Activated CD8-positive, alpha-beta memory T cell treated with anti-CD3 and anti-CD28 coated beads, Interleukin-2, amount 50 U/mL, for 48 hours (primary cell): ENCODE results near the gene EML3.
"Not testable (repeated sequence)": the region's sequence is repeated elsewhere in the genome, so short reads cannot be mapped to it uniquely, and the experiment has no call there.

ENCODE experiments used
- DNase-seq: peaks from one replicate; pipeline ENCODE4 v3.0.0-alpha.2; 2020

EML3 gene, protein sequence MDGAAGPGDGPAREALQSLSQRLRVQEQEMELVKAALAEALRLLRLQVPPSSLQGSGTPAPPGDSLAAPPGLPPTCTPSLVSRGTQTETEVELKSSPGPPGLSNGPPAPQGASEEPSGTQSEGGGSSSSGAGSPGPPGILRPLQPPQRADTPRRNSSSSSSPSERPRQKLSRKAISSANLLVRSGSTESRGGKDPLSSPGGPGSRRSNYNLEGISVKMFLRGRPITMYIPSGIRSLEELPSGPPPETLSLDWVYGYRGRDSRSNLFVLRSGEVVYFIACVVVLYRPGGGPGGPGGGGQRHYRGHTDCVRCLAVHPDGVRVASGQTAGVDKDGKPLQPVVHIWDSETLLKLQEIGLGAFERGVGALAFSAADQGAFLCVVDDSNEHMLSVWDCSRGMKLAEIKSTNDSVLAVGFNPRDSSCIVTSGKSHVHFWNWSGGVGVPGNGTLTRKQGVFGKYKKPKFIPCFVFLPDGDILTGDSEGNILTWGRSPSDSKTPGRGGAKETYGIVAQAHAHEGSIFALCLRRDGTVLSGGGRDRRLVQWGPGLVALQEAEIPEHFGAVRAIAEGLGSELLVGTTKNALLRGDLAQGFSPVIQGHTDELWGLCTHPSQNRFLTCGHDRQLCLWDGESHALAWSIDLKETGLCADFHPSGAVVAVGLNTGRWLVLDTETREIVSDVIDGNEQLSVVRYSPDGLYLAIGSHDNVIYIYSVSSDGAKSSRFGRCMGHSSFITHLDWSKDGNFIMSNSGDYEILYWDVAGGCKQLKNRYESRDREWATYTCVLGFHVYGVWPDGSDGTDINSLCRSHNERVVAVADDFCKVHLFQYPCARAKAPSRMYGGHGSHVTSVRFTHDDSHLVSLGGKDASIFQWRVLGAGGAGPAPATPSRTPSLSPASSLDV

DNA sequence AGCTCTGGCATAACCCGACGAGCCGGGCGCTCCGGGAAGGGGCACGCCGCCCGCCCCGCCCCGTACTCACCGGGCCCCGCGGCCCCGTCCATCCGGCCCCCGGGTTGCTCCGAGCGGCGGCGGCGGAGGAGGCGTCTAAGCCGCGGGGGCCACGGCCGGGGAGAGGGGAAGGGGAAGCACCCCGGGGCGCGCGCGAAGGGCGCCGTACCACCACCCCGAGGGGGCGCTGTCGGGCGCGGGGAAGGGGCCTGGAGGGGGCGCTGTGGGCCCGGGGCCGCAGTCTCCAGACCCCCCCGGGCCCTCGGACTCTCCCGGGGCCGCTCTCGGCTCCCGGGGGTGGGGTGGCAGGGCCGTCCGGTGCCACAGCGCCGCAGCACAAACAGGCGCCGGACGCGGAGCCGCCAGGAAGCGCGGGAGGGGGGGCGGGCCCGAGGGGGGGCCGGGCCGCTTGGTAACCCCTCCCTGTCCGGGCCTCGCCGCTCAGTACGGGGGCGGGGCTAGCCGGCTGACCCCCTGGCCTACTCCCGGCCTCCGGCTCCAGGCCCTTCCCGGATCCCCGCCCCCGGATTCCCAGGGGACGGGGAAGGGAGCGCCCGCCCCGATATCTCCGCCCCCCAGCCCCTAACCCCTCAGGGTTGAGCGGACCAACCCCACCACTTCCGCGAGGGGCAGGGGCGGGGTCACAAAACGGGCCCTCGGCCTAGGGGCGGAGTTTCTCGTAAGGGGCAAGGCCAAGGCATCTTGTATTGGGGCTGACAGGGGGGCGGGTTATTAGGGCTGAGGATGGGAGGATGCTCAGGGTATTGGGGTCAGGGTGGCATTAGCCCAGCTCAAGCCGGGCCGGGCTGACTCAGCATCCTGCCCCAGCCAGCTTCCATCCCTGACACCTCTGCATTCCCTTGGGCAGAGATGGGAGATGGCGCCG is at the start of gene EML3, which contains the start of gene ROM1:
TSS of gene EML3 (minus strand) at position 410 of the 925 bp plus-strand sequence. CDS start at position 92, 318 bp downstream.
TSS of gene ROM1 (plus strand) at position 892 of the 925 bp plus-strand sequence. CDS start at position 917, 25 bp downstream.
- DNase-seq: peak; percentile 96

DNA sequence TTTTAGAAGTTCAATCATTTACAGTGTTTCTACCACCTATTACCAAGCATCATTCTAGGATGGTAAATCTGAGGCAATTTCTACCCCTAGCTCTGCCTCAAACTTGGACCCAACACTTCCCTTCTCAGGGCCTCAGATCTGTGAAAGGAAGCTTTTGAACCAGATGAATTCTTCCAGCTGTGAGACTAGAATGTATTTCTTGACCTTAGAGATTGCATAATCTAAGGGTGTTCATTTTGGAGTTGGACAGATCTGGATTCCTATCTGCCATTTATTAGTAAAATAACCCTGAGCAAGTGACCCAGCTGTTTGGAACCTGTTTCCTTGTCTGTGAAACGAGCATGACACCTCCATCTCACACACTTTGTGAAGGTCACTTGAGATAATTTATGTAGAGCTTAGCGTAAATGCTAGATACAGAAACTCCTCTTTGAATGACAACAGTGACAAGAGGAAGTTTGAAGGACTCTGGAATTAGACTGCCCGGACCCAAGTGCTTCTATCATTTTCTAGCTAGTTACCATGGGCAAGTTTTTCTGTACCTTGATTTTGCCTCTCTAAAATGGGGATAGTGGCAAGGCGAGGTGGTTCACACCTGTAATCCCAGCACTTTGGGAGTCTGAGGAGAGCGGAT is 44.3 kb upstream of the EML3 start:
- DNase-seq: no peak

DNA sequence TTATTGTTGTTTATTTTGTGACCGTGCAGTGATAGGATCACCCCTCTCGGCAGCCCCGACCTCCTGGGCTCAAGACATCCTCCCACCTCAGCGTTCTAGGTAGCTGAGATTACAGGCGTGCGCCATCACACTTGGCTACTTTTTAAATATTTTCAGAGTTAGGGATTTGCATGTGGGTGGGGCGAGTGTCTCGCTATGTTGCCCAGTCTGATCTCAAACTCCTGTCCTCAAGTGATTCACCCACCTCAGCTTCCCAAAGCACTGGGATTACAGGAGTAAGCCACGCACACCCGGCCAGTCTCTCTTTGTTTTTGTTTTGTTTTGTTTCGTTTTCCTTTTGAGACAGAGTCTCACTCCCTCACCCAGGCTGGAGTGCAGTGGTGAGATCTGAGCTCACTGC is 41.7 kb upstream of the EML3 start:
- DNase-seq: no peak

DNA sequence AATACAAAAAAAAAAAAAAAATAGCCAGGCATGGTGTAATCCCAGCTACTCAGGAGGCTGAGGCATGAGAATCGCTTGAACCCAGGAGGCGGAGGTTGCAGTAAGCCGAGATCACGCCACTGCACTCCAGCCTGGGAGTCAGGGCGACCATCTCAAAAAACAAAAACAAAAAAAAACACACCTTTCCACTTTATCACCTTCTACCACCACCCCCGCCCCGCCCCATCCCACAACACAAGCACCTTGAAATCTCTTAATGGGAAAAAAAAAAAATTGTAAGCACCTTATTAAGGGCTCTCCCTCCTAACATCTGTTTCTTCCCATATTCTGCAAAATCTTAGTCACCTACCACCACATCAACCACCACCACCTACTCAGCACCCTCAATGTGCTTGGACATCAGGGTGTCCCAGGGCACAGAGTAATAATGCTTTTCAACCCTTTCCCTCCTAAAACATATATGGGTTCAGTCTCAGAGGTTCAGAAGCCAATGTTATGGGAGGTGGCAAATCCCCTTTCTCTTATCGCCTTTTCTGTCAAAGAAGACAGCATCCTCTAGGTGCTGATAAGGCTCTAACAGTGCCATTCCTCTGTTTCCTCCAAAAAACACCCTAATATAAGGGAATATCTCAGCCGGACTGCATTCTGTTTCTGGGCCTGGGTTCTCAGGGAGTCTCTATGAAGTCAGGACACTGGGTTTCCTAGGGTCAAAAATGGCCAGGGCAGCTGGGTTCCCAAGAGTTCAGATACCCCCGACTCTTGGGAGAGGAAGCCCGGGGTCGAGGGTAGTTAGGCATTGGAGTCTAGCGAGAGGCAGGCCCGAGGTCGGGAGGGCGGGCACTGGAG is 39.8 kb upstream of the EML3 start:
- DNase-seq: no peak

DNA sequence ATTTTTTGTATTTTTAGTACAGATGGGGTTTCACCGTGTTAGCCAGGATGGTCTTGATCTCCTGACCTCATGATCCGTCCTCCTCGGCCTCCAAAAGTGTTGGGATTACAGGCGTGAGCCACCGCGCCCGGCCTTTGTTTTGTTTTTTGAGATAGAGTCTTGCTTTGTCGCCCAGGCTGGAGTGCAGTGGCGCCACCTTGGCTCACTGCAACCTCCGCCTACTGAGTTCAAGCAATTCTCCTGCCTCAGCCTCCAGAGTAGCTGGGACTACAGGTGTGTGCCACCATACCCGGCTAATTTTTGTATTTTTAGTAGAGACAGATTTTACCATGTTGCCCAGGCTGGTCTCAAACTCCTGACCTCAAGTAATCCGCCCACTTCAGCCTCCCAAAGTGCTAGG is 37.7 kb upstream of the EML3 start:
- not testable (repeated sequence) for DNase-seq

DNA sequence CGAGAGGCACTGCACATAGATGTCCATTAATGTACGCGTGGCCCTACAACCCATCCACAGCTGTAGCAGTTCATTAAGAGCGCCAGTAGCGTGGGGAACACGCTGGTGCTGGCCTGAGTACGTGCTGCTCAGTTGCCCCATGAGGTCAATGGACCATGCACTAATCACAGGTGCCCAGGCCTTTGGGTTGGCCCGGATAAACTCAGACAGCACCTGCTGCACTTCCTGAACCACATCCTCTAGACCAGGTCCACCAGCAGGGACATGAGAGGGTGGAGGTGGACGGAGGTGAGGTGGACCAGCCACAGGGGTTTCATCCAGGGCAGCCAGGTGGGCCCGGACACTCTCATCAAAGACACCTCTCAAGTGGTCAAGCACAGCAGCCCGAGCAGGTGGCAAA is 36.9 kb upstream of the EML3 start:
- DNase-seq: no peak

DNA sequence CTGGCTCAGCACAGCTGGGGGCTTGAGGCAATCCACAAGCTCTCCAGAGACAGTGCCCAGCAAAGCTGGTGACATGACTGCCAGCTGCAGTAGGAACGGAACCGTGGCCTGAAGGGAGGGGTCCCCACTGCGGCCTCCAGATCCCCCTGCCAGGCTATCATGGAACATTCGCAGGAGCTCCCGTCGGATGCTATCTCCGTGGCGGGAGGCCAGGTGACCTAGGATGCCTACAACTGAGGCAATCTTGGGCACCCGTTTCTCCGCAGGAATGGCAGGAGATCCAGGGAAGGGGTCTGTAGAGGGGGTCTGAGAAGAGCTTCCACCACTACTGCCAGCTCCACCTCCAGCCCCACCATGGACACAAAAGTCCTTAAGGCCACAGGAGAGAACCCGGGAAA is 36.4 kb upstream of the EML3 start:
- DNase-seq: no peak

DNA sequence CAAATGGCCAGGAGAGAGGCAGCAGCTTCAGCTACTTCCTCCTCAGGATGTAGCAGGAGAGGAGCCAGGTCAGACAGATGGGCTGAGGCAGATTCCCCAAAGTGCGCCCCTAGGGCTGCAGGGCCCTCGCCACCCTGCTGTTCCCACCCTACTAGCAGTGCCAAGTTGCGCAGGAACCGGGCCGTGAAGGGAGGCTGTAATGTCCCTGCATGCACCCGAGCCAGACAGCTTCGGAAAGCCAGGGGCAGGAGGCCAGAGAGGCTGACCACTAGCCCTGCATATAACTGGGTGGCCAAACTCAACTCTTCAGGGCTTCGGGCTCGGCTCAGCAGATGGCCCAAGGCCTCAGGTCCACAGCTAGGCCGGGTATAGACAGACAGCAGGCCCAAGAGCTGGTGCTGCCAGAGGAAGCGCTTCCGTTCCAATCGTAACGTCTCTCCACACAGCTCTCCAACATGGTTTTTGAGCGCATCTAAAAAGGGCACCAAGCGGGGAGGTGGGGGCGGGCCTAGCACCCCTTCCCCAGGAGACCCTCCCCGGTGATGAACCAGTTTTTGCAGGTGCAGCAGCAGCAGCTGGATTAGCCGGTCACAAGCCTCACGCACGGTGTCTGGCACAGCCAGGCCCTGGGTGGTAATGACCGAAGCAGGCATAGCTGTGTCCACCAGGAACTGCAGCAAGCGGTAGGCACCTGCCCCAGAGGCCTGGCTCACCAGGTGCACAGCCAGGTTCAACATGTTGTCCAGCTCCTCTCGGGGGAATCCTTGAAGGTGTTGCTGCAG is 35.8 kb upstream of the EML3 start:
- DNase-seq: no peak

DNA sequence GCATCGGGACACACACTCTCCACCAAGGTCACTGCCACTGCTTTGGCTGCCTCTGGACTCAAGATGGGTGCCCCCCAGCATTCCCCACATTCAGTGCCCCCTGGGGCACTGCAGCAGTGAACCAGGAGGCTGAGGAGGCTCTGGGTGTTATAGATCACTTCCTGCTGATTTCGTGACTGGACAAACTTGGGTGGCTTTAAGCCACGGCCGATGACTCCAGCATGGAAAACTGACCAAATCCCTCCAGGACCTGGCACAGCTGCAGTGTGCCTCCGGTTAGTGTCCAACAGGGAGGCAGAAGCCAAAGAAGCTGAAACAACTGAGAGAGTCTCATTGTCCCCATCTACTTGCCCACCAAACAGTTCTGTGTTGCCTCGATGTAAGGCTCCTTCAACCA is 35.0 kb upstream of the EML3 start:
- no peak for DNase-seq

DNA sequence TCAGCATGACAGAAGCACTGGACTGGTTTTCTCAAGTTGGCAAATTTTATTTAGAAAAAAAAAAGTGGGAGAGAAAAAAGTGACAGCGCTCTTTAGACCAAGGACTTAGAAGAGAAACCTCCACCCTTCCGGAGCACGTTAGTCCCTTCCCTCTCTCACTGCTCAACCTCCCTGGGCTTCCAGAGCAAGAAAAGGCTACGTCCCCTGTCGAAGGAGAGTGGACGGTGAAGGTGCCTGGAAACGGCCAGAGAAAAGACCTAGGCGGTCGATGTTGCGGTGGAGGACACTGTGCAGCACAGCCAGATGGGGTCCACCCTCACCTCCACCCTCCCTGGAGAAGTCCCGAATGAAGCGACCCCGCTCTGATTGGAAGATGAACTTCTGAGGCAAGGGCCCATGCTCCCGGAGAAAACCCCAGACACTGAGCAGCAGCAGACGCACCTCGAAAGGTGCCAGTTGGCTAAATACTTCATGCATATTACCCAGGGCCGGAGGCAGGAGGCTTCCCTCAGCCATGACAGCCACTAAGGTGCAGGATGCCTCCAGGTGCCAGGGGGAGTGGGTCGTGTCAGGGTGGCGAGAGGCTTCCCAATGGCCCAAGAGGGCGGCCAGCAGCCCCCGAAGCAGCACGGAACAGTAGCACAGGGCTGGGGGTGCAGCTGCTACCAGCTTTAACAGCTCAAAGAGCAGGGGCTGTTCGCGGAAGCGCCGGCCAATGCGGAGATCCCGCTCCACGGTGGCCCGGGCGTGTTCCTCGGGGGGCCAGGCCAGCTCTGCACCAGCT is 34.4 kb upstream of the EML3 start:
- no peak for DNase-seq

DNA sequence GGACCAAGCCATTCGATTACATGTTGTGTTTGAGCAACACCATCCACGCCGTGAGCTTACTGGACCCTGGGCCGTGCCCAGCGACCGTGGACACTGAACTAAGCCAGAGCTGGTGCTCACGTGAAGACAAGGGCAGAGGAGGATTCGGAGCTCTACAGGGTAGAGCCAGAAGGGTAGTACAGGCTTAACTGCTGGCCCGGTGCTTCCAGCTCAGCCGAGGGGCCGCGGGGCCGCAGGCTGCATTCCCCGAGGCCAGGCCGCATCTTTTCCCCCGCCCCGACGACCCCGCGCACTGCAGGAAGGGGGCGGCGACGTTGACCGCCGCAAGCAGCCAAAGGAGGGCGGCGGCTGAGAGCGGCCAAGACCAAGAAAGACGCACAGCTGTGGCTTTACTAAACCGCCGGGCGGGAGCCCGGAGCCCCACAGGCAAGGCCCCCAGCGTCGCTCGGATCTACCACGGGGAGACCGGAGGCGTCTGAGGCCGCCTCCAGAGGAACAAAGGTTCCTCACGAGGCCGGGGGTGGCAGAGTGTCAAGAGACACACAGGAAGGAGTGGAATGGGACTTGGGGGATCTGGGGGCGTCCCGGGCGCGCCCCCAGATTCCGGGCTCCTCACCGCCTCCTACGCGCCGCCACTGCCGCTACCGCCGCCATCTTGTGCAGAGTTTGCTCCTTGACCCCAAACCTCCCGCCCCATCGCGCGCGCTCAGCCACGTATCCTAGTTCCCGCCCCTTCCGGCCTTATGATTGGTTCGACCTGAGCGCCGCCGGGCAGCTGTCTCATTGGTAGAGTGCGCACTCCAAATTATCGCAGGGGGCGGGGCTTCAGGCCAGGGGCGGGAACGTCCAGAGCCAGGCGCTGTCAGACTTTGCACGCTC is 33.6 kb upstream of the EML3 start, which contains the start of gene GANAB:
TSS of gene GANAB (minus strand) at position 668 of the 879 bp plus-strand sequence. CDS start at position 654, 14 bp downstream.
- peak; percentile 99 for DNase-seq

DNA sequence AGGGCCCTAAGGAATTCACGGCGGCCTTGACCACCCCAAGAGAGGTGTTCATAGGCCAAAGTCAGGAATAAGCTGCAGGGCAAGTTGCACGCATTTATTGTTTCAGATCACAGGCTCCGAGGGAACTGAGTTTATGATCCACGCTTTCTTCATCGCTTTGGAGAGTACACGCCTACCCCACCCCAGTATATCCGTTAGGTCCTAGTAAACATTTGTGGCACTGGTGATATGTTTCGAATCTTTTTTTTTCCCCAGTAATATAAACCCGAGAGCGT is 33.0 kb upstream of the EML3 start:
- DNase-seq: no peak

DNA sequence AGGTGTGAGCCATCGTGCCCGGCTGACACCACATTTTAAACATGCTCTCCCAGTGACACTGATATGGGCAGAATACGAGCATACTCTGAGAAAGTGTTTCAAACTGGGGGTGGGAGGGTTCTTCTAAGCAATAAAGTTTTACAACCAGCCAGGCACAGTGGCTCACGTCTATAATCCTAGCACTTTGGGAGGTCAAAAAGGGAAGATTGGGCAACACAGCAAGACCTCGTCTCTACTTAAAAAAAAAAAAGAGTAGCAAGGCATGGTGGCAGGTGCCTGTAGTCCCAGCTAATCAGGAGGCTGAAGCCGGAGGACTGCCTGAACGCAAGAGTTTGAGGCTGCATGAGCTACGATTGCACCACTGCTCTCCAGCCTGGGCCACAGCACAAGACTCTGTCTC is 31.6 kb upstream of the EML3 start:
- no peak for DNase-seq

DNA sequence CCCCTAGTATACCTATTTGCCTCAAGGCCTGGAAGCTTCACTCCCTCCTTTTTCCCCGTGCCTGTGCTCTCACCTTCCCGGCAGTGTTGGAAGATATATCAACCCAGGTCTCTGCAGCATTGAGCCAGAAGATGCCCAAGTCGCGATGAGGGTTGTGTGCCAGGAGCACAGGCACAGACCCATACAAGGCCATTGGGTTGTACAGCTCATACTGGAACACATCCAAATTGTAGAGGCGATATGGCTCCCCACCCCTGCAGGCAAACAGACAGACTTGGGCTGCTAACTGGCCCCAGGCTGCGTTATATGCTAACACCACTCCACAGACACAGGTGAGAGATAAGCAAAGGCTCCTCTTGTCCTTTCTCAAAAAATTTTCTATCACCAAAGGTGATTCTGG is 19.9 kb upstream of the EML3 start:
- DNase-seq: no peak

DNA sequence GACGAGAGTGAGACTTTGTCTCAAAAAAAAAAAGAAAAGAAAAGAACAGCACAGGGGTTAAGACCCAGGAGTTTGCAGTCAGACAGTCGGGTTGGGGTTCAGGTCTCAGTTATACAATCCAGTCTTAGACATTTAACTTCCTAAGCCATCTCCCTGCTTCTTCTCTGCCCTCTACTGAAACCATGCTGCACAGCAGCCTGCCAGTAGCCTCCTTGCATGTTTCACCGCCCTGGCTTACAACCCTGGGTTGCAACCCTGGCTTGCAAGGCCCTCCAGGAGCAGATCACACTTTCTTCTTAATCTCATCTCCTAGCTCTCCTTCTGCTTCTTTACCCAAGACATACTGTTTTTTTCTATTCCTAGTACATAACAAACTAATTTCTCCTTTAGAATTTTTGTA is 15.1 kb upstream of the EML3 start:
- DNase-seq: no peak

DNA sequence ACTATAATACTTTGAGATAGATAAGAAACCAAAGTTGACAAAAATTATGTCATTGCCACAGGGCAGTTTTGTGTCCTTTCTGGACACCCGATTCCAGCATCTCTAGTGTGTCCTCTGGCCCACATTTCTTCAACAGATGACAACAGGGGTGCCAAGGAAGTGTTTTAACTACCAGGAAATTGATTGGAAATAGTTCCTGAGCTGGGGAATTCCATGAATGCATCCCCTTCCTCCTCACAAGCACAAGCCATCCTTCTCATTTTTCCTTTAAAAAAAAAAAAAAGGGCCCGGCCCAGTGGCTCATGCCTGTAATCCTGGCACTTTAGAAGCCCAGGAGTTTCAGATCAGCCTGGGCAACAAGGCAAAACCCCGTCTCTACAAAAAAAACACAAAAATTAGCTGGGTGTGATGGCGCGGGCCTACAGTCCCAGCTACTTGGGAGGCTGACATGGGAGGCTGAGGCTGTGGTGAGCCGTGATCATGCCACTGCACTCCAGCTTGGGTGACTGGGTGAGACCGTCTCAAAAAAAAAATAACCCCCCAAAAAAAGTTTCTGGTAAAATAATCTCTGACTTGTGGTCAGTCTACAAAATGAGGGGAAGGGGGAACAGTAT is 10.0 kb upstream of the EML3 start:
- DNase-seq: no peak

DNA sequence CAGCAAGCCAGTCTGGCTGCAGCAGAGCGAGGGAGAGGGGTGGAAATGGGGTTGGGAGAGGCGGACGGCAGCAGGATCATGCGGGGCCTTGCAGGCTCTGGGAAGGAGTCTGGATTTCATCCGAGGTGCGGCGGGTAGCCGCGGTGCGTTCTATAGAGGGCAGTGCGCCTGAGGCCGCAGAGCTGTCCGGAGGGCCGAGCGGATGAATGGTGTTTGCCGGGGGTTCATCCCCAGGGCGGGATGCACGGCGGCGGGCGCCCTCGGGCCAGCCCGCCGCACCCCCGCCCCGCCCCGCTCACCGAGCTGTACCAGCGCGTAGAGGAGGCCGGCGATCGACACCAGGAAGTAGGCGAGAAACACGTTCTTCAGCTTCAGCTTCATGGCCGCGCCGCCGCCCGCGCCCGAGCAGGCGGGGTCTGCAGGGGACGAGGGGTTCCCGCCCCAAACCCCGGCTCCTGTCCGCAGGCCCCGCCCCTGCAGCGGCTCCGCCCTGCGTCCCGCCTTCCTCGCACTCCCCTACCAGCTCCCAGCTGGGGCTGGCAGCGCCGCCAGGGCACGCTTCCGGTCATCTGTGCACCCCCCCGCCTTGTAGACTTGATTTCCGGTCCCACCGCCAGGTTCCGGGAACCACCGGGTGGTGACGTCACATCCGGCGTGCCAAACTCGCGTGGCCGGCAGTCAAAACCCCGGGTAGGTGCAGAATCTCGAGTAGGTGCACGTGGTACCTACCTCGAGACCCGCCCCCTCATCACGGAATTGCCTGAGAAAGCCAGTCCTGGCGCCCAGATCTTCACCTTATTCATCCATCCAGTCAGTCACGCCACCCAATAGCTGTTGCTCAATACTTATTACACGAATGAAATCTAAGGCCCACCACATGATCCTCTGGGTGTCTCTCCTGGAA is 9.2 kb upstream of the EML3 start, which contains the start of gene B3GAT3:
TSS of gene B3GAT3 (minus strand) at position 420 of the 904 bp plus-strand sequence. CDS start at position 381, 39 bp downstream.
- peak; percentile 98 for DNase-seq
